ENCODE data around the gene UNC93A.
"Not testable (repeated sequence)": the region's sequence is repeated elsewhere in the genome, so short reads cannot be mapped to it uniquely, and the experiment has no call there.

UNC93A gene

GRCh38 chr6:167317172-167317571, 26.1 kb downstream of the UNC93A start:
- DNase-seq: no peak

GRCh38 chr6:167318354-167318753, 27.2 kb downstream of the UNC93A start:
- DNase-seq: not testable (repeated sequence)

- DNase-seq: not testable (repeated sequence)
Observed at GRCh38 chr6:167318856-167319255, 27.7 kb downstream of the UNC93A start.

- DNase-seq: not testable (repeated sequence)
Observed at GRCh38 chr6:167319856-167320753, 29.0 kb downstream of the UNC93A start.

- not testable (repeated sequence) for DNase-seq
Observed at GRCh38 chr6:167320754-167321056, 29.6 kb downstream of the UNC93A start.

GRCh38 chr6:167321185-167321584, 30.1 kb downstream of the UNC93A start:
- not testable (repeated sequence) for DNase-seq

- DNase-seq: no peak
Observed at GRCh38 chr6:167323111-167323510, 32.0 kb downstream of the UNC93A start.

- DNase-seq: no peak
Observed at GRCh38 chr6:167324111-167324510, 33.0 kb downstream of the UNC93A start.

GRCh38 chr6:167325766-167326165, 34.7 kb downstream of the UNC93A start:
- DNase-seq: no peak

- DNase-seq: no peak
Observed at GRCh38 chr6:167327391-167327790, 36.3 kb downstream of the UNC93A start.

GRCh38 chr6:167328086-167328485, 37.0 kb downstream of the UNC93A start:
- DNase-seq: no peak

- no peak for DNase-seq
Observed at GRCh38 chr6:167329014-167329413, 37.9 kb downstream of the UNC93A start.

GRCh38 chr6:167330750-167331149, 39.6 kb downstream of the UNC93A start:
- no peak for DNase-seq

GRCh38 chr6:167331565-167331964, 40.5 kb downstream of the UNC93A start:
- DNase-seq: no peak

- no peak for DNase-seq
Observed at GRCh38 chr6:167336844-167337630, 45.9 kb downstream of the UNC93A start.

GRCh38 chr6:167337675-167338449, 46.7 kb downstream of the UNC93A start:
- DNase-seq: no peak

GRCh38 chr6:167338541-167339117, 47.5 kb downstream of the UNC93A start:
- DNase-seq: no peak

GRCh38 chr6:167341038-167341583, 50.0 kb downstream of the UNC93A start:
- DNase-seq: peak; percentile 10

GRCh38 chr6:167341665-167342655, 50.8 kb downstream of the UNC93A start:
- DNase-seq: peak; percentile 36

GRCh38 chr6:167342879-167343610, 51.9 kb downstream of the UNC93A start:
- no peak for DNase-seq

- no peak for DNase-seq
Observed at GRCh38 chr6:167345348-167345747, 54.2 kb downstream of the UNC93A start.
